GM21529 (cell line): ENCODE data around the gene ANK3.

Experiments used
- ATAC-seq: cut with Tn5 transposase; IDR thresholded peaks from one replicate; pipeline ENCODE4 v1.9.1; 2021; ENCODE audit not compliant: unreplicated experiment

The ANK3 gene

DNA sequence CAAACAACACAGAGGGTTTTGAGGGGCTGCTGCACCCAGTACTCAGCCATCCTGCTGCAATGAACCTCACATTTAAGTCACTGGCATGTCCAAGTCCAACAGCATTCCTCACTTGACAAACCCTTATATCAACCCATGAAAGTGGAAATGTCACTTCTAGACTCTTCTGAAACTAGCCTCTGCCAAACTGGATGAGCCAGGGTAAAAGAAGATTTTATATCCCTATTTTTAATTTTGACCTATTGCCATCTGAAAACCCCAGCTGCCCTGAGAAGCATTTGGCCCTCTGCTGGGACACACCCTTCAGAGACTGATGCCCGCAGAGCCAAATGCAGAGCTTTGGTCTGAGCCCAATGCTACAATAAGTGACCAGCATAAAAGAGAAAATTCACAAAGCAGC lies 201.1 kb downstream of the ANK3 start:
- ATAC-seq = no peak

DNA sequence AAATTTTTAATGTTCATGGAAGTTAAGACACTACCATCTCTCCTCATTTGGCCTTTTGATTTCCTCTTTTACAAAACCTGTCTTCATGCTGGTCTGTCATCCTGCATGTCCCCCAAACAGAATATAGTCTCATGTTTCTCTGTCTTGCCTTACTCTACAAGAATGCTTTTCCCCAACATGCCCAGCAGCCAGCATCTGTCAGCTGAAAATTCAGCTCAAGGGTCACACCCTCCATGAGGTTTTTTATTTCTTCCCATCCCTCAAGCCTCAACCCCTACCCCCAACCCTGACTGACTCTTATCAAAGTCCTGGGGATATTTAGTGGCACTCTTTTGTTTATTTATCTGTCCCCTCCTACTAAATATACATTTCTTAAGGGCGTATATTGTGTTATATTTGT lies 202.0 kb downstream of the ANK3 start:
- no peak for ATAC-seq

DNA sequence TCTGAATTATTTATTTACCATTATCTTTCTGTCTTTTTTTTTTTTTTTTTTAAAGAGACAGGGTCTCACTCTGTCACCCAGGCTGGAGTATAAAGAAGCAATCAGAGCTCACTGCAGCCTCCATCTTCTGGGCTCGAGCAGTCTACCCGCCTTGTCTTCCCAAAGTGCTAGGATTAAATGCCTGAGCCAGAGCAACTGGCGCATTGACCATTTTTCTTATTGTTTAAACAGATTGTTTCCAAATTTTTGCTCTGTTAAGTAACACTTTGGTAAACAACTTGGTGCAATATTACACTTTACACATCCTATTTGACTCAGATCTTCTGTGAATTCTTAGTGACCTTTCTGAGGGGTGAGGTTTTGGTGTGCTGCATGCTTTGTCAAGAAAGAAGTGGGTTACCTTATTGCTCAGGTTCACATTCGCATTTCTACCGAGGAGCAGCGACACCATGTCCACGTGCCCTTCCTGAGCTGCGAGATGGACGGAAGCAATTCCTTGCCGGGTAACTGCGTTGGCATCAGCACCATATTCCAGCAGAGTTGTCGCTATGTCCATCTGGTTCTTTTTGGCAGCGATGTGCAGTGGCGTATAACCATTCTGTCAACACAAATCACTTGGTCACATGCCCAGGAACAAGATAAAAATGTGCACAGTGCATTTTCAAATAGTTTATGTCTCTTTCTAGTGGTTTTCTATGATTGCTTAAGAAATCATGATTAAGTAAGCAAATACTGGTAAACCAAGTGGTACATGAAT lies 203.2 kb downstream of the ANK3 start:
- no peak for ATAC-seq

DNA sequence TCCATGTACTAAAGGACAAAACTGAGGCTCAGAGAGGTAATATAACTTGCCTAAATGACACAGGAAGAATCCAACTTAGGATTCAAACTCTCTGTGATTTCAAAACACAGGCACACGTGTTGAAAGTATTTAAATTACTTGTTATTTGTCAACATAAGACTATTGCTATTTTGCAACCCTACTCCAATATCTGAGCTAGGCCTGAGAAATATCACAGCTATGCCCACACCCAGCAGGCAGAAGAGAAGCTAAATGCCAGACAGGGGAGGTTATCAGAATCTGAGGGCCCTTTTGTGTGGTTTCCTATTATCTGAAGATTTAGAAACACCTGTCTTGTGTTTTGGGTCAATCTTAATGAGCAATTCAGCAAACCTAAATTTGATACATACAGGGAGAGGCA lies 204.3 kb downstream of the ANK3 start:
- ATAC-seq = no peak

DNA sequence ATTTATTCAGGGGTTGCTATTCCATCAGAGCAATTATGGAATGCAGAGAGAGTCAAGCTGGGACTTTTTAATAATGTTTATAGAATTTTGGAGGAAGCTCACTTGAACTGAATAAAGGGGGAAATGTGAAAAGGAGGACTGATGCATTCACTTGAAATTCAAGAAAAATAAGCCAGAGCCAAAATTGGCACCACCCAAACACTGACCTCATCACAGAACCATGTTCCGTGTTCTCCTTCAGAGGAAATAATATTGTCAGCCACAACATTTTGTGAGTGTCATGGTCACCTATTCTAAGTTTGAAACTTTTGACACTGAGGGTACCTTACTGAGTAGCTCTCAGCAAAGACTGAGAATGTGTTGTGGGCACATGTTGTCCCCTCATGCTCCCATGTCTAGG lies 207.0 kb downstream of the ANK3 start:
- no peak for ATAC-seq

DNA sequence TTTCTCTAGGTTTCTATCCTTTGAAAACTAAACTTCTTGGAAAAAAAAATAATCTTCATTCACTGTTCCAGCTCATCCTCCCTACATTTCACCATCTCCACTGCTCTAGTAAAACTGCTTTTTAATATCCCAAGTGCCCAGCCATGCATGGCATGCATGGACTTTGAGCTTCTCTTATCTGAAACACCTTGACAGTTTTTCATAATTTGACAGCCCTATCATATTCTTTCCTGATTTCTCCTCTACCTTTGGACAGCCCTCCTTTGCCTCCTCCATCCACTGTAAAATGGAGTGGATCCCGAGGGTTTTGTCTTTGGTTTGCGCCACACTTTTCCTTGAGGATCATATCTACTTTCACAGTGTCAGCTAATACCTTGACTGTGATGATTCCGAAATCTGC lies 212.8 kb downstream of the ANK3 start:
- no peak for ATAC-seq

DNA sequence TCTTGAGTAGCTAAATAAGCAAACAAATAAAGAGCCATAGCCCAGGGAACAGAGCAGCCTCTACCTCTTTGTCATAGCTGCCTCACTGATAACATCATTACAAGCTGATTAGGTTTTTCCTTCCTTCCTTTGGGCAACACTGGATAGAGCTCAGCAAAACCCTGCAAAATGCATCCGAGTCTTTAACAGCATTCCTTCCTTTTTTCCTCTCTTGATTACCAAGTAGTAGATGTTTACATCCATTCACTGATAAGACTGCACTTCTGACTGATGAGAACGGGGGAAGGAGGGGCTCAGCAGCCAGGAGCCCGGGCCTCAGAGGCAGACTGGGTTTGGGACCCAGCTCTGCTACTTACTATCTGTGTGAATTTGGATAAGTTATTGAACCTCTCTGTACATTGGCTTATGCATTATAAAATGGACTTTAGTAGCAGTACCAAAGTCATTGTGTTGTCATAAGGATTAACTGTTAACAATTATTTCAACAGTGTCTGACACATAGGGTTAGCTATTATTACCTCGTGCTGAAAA lies 214.2 kb downstream of the ANK3 start:
- ATAC-seq = no peak

DNA sequence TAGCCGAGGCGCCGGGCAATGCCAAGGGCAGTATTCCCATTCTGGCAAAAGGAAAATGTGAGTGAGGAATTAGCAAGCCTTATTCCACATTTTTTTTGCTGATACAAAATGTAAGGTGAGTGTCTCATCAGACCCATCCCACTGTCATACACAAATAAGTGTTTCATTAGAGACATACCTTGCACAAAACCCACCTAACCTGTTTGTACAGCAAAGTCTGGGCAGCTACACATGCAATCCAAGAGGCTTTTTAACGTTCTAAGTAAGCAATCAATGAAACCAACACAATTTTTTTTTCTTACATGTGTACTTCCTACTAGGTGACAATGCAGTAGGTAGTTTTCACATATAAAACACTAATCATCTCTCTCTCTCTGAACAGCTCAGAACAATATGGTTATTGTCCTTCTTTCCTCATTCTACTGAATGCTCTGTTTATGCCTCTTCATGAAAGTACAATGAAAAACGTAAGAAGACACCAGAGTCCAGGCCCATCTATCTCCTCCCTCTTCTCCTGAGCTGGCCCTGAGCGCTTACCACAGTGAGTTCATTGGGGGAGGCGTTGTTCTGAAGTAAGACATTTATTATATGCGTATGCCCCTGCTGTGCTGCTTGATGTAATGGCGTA lies 217.2 kb downstream of the ANK3 start:
- no peak for ATAC-seq

DNA sequence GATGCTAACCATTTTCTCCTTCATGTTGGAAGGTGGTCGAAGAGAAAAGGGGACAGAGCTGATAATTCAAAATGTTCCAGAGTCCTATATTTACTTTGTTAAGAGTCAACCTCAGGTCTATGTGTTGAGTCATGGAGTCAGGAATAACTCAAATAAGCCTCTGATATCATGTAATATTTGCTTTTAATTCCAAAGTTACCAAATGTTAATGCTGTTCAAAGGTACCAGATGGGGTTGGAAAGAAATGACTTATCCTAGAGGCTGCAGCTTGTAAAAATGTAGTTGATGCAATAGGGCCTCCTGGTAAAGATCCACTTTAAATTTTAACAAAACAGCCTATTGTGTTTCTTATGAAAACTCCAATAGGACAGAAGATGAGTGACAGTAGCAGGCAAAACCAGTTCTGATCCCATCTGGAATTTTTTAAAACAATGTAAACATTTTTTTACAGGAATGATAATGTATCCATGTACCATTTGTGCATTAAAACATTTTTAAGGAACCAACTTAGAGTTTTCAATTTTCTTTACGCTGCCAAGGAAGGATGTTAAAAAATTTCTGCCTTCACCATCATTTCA lies 218.2 kb downstream of the ANK3 start:
- ATAC-seq = no peak

DNA sequence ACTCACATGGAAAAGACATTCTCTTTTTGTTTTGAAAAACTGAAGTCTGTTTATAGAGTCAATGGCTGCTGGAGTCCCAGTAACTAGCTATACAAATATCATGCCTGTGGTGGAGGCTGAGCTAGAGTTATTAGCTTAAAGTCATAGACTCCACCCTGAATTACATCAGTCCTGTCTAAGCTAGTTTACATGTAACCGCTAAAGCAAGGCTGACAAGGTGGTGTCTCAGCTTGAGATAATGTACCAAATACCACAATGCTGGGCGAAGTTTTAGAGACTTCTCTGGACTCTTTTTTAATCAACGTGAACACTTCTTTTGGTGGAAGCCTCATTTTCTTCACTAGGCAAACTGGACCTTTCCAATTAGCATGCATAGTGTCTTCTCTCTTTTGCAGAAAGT lies 219.4 kb downstream of the ANK3 start:
- ATAC-seq = no peak

DNA sequence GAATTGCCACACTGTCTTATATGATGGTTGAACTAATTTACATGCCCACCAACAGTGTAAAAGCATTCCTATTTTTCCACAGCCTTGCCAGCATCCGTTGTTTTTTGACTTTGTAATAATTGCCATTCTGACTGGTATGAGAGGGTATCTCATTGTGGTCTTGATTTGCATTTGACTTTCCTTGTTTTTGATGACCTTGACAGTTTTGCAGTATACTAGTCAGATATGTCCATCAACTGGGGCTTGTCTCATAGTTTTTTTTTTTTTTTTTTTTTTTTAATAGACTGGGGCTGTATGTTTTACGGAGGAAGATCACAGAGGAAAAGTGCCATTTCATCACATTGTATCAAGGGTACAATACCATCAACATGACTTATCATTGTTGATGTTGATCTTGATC lies 220.6 kb downstream of the ANK3 start:
- no peak for ATAC-seq

DNA sequence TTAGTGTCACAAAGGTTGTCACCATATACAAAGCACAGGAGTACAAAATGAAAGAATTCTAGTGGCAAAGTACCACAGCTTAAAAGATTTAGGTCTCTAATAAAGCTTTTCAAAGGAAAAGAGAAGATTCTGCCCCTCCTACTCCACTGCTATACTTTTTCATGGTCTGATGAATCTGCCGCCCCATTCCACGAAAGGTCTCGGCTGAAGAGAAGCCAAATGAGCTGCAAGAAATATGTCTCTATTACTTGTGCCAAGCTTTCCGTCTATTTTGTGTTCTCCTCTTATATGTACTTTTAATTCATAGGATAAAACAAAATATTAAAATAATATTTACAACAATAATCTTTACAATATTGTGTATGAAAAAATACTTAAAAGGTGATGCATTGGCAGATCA lies 222.6 kb downstream of the ANK3 start:
- no peak for ATAC-seq

DNA sequence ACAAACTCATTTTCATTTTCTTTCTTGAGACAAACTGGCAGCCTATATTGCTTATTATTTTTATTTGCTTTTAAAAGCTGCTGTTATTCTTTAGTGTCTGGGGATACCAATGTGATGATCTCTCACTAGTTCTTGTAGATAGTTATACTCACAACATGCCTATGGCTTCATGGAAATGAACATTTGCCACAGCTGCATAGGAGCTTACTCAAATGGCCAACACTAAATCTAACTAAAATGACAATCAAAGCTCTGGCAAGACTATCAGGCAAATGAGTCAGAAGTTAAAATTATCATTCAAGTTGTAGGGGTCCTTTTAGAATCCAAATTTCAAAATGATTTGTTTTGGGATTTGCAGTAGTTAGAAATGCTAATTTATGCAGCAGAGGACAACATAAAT lies 225.9 kb downstream of the ANK3 start:
- ATAC-seq = no peak

DNA sequence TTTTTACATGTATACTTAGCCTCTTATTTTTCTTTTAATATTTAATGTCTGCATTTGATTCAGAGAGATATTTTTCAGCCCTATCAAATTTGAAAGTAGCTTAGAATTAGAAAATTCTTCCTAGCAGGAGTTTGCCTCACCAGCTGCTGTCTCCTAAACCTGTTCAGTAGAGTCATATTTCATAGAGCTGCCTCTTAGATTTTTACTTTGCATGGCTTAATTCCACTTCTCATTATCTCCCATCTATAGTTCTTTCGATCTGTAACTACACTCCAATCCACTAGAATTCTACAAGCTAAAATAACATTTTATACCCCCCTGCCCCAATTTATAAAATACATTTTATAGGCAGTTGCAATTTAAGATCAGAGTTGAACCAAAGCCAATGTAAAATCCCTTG lies 227.0 kb downstream of the ANK3 start:
- no peak for ATAC-seq

DNA sequence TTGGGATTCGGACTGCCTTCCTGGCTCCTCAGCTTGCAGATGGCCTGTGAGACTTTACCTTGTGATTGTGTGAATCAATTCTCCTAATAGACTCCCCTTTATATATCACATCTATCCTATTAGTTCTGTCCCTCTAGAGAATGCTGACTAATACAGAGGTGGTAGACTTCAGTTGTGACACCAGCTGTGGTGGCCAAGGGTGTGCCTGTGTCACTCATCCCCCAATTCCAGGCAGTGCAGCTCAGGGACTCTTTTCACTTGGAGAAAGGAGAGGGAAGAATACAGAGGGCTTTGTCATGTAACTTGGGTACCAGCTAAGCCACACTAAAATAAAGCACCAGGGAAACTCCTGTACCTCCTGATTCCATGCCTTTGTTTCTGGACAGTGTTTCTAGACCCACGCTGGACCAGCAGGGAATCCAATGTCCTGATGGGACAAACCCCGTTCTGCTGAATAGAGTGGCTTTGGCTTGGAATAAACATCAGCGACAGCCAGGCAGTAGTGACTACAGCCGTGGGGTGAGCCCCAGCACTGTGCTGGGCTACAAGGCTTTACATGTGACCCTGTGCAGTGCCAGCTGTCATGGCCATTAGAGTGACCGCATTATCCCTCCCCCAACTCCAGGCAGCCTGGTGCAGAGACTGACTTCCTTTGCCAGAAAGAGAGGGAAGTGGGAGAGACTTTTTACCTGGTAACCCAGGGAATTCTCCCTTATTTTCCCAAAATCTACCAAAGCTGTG lies 233.6 kb downstream of the ANK3 start:
- ATAC-seq = no peak

DNA sequence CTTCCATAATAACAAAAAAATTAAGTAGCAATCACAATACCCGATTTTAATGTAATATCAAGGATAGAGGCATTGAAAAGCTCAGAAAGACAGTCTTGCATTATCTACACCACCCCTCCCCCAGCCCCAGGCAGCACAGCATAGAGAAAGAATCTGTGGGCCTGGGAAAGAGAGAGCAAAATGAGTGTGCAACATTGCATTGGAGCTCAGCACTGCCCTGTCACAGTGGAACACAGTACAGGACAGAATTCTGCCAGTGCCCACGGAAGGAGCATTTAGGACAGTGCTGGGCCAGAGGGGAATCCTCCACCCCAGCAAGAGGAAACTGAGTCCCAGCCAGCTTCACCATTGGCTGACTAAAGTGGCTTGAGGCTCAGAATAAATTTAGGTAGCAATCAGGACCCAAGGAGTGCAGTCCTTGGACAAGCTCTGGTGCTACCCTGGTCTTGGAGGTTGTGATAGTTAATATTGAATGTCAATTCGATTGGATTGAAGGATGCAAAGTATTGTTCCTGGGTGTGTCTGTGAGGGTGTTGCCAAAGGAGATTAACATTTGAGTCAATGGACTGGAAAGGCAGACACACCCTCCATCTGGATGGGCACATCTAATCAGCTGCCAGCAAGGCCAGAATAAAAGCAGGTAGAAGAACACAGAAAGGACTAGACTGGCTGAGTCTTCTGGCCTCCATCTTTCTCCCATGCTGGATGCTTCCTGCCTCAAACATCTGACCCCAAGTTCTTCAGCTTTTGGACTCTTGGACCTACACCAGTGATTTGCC lies 234.4 kb downstream of the ANK3 start:
- ATAC-seq = no peak

DNA sequence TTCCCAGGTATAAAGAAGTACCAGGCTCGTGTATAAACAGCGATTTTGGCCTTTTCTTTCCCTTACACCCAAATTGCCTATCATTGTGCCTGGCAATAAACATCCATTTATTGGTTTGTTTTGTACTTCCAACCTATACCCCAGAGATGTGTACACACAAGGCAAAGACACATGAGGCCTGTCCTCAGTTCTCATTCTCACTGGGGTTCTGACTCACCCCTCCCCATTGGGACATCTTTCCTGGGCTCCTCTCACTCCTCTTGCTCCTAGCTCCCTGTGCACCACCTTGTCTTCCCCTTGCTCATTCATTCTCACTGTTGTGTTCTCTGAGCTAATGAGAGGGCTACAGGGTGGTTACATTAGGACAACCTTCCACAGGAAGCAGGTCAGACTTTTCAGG lies 240.7 kb downstream of the ANK3 start:
- ATAC-seq = no peak

DNA sequence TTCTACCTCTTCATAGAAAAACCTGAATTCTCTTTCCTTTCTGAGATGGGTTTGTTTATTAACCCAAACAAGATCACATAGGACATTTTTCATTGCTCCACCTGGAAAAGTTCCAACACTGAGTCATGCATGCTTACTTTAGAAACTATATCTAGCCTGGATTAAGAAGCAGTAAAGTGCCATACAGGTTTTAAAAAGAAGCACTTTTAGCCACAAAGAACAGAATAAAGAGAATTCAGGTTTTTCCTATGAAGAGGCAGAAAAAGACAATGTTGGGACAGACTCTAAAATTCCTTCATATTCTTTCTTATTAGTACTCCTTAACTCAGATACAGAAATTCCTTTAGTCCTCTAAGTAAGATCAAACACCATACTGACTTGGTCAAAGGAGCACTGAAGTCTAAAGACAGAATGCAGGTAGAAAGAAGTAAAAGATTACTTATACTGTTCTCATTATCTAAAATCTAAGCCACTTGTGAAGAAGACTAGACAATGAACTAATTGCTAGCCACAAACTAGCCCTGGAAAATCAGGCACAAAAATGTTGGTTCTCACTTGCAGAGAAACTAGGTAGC lies 241.3 kb downstream of the ANK3 start:
- ATAC-seq = no peak

DNA sequence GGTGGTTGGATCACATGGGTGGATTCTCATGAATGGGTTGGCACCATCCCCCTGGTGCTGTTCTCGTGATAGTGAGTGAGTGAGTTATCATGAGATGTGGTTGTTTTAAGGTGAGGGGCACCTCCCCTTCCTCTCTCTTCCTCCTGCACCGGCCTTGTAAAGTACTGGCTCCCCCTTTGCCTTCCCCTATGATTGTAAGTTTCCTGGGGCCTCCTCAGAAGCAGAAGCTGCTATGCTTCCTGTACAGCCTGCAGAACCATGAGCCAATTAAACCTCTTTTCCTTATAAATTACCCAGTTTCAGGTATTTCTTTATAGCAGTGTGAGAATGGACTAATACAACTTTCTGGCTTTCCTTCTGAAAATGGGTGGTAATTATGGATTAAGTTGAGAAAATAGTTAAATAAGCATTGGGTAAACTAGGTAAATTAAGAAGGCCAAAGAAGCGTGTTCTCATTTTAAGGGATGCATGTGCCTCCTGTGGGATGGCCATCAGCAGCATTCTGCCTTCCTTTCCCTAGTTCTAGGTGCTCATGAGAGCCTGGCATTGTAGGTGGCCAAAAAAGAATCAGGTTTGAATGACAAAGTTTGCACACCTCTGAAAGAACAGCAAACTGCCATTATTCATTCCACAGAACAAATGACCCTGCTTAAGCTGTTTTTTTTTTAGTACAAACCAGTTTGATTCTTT lies 242.0 kb downstream of the ANK3 start:
- no peak for ATAC-seq

DNA sequence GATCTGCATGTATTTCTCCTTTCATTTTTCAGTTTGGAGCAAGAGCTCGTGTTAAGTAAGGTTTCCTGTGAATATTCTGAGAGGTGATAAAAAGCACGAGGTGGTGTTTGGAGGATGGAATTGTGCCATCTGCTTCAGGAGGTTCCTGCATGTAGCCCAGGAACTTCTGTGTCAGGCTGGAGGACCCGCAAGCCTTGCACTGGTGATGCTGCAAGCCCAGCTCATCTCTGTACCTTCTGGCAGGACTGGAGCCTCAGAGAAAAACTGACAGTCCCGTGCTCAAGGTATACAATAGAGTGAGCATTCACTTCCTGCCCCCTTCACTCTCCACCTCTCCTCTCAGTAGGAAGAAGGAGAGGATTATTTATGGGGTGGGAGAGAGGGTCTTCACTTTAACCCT lies 242.7 kb downstream of the ANK3 start:
- ATAC-seq = no peak
